GM12878 (cell line): ENCODE measurements around the gene PRUNE1. TPM values are rescaled to one million over a fixed set of nuclear protein-coding genes. Genes with fewer than 3 reads are reported as not detected.

Experiments used
- ATAC-seq: fragments of 200-7000 bp; cut with Tn5 transposase; 3 replicates; pipeline ENCODE4 v1.9.1; 2020; ENCODE audit warnings: mild to moderate bottlenecking, moderate library complexity
- BruUV-seq: library from RNA; stranded (reverse); fragments of 400-500 nt; replicated peaks from 2 replicates; lab custom pipeline; 2021; lab: Mats Ljungman, UMichigan
- CTCF ChIA-PET: fragments of 300-600 bp; sonication (Branson Sonifier 250); formaldehyde crosslinking; extraction: SDS; loops from one replicate; lab custom pipeline; 2021; ENCODE audit warnings: inconsistent platforms; lab: Yijun Ruan, JAX
- POLR2A ChIA-PET: fragments of 350-600 bp; formaldehyde crosslinking; extraction: SDS; loops from one replicate; lab custom pipeline; 2021; ENCODE audit warnings: inconsistent platforms; lab: Charles Lee
- RAD21 ChIA-PET: fragments of 300-600 bp; sonication (Branson Sonifier 250); formaldehyde crosslinking; loops from one replicate; lab custom pipeline; 2023; ENCODE audit warnings: antibody characterized with exemption; ENCODE audit not compliant: unreplicated experiment; lab: Charles Lee
- SMC1A ChIA-PET: fragments of 300-600 bp; sonication (Branson Sonifier 250); formaldehyde crosslinking; loops from one replicate; lab custom pipeline; 2023; ENCODE audit not compliant: unreplicated experiment, uncharacterized antibody; lab: Charles Lee
- DNase-seq: peaks from one replicate; pipeline ENCODE4 v3.0.0-alpha.2; 2011; ENCODE audit warnings: low read depth, low spot score
- FAIRE-seq: peaks from 3 replicates; lab custom pipeline; 2011; peaks lifted over from hg19 to GRCh38; lab: Jason Lieb, UNC
- H2AFZ ChIP-seq: 2 replicates; pipeline ENCODE4 v1.6.0; 2011; ENCODE audit warnings: low read depth, low read length, control low read depth; ENCODE audit not compliant: control insufficient read depth
- H3K27ac ChIP-seq: 2 replicates; pipeline ENCODE4 v1.5.1; 2011; ENCODE audit warnings: control low read depth; ENCODE audit not compliant: control insufficient read depth, insufficient read depth
- H3K27me3 ChIP-seq, 2 experiments: replicated peaks in 1 of 2; 2 replicates each; pipeline versions ENCODE4 v1.6.0 to v1.6.1; 2011; ENCODE audit warnings: low read length in 1 of 2; ENCODE audit not compliant: control insufficient read depth in 2 of 2, insufficient read depth in 2 of 2
- H3K36me3 ChIP-seq, 2 experiments: 2 replicates each; pipeline ENCODE4 v1.5.1; 2011; ENCODE audit warnings: low read length in 1 of 2; ENCODE audit not compliant: control insufficient read depth in 2 of 2, insufficient read depth in 2 of 2
- H3K4me1 ChIP-seq: 2 replicates; pipeline ENCODE4 v1.6.1; 2011; ENCODE audit warnings: mild to moderate bottlenecking, low read length, moderate library complexity, mixed read lengths; ENCODE audit not compliant: control insufficient read depth, insufficient read depth
- H3K4me2 ChIP-seq: 2 replicates; pipeline ENCODE4 v1.6.0; 2011; ENCODE audit warnings: control low read depth; ENCODE audit not compliant: control insufficient read depth, insufficient read depth
- H3K4me3 ChIP-seq: fragments of 200-600 bp; sonication (generic); 2 replicates; pipeline ENCODE4 v1.5.1; 2016
- H3K79me2 ChIP-seq: 2 replicates; pipeline ENCODE4 v1.6.0; 2011; ENCODE audit warnings: low read length; ENCODE audit not compliant: control insufficient read depth, insufficient read depth
- H3K9ac ChIP-seq: 2 replicates; pipeline ENCODE4 v1.8.0; 2011; ENCODE audit warnings: low read length, control low read depth, mixed read lengths; ENCODE audit not compliant: control insufficient read depth, insufficient read depth
- H3K9me3 ChIP-seq: replicated peaks from 3 replicates; pipeline ENCODE4 v1.5.1; 2011; ENCODE audit warnings: mild to moderate bottlenecking, low read length; ENCODE audit not compliant: control insufficient read depth, insufficient read depth
- H4K20me1 ChIP-seq: 2 replicates; pipeline ENCODE4 v1.6.0; 2011; ENCODE audit not compliant: control insufficient read depth, insufficient read depth
- BHLHE40 ChIP-seq, 2 experiments: fragments of 450-650 bp in 1 of 2; IDR thresholded peaks; 2 replicates each; pipeline ENCODE4 v1.6.1; 2011 to 2017; ENCODE audit warnings: low read depth in 2 of 2, borderline replicate concordance in 1 of 2, improper control_type of control experiment in 1 of 2, low read length in 1 of 2, mild to moderate bottlenecking in 1 of 2
- CHD2 ChIP-seq: IDR thresholded peaks from 2 replicates; pipeline ENCODE4 v1.6.1; 2011; ENCODE audit warnings: low read depth, low read length, improper control_type of control experiment, borderline replicate concordance
- IKZF1 ChIP-seq: fragments of 450-650 bp; conservative IDR thresholded peaks from 2 replicates; pipeline ENCODE4 v1.6.1; 2017; ENCODE audit warnings: antibody characterized with exemption, mild to moderate bottlenecking
- JUNB ChIP-seq: IDR thresholded peaks from 2 replicates; pipeline ENCODE4 v1.6.1; 2016; ENCODE audit warnings: antibody characterized with exemption, mild to moderate bottlenecking
- KDM1A ChIP-seq: fragments of 200-600 bp; sonication (generic); IDR thresholded peaks from 2 replicates; pipeline ENCODE4 v1.6.1; 2016; ENCODE audit warnings: borderline replicate concordance
- MXI1 ChIP-seq: fragments of 150-350 bp; IDR thresholded peaks from 2 replicates; pipeline ENCODE4 v1.6.1; 2011; ENCODE audit warnings: low read depth, mild to moderate bottlenecking, inconsistent platforms, low read length, improper control_type of control experiment
- PML ChIP-seq: IDR thresholded peaks from 2 replicates; pipeline ENCODE4 v1.6.1; 2012; ENCODE audit warnings: low read length, inconsistent platforms
- POLR2A ChIP-seq: IDR thresholded peaks from 2 replicates; pipeline ENCODE4 v1.6.1; 2011; ENCODE audit warnings: low read depth, mild to moderate bottlenecking, low read length
- RAD21 ChIP-seq: IDR thresholded peaks from 2 replicates; pipeline ENCODE4 v1.6.1; 2011; ENCODE audit warnings: mild to moderate bottlenecking, low read depth, low read length, moderate library complexity; ENCODE audit not compliant: insufficient read depth
- RB1 ChIP-seq: fragments of 450-650 bp; formaldehyde crosslinking; IDR thresholded peaks from 2 replicates; pipeline ENCODE4 v1.6.1; 2017; ENCODE audit warnings: mild to moderate bottlenecking, borderline replicate concordance
- SRF ChIP-seq, 2 experiments: IDR thresholded peaks; 2 replicates each; pipeline ENCODE4 v1.6.1; 2011; ENCODE audit warnings: low read depth in 2 of 2, low read length in 2 of 2, mild to moderate bottlenecking in 1 of 2, moderate library complexity in 1 of 2
- TBL1XR1 ChIP-seq: IDR thresholded peaks from 2 replicates; pipeline ENCODE4 v1.6.1; 2012; ENCODE audit warnings: low read depth, low read length, improper control_type of control experiment
- ZNF384 ChIP-seq: IDR thresholded peaks from 2 replicates; pipeline ENCODE4 v1.6.1; 2012; ENCODE audit warnings: low read depth, mild to moderate bottlenecking, low read length, improper control_type of control experiment, borderline replicate concordance
- ZSCAN29 ChIP-seq: fragments of 450-650 bp; IDR thresholded peaks from 2 replicates; pipeline ENCODE4 v1.6.1; 2017; ENCODE audit warnings: mild to moderate bottlenecking, moderate library complexity
- WGBS: methylation state at CpG from one replicate; pipeline ENCODE4 v1.1.6; 2016; ENCODE audit warnings: low lambda C conversion rate; ENCODE audit not compliant: insufficient replicate concordance, insufficient coverage; ENCODE audit errors: missing lambda C conversion rate; 5-methylcytosine and 5-hydroxymethylcytosine counted together
- in situ Hi-C: fragments of 300-500 bp; cut with MboI; formaldehyde crosslinking; loops from 9 replicates; pipeline ENCODE4 v1.14.3; 2018; ENCODE audit warnings: mixed read lengths
- intact Hi-C: fragments of 100-400 bp; cut with micrococcal nuclease; formaldehyde crosslinking; loops from one replicate; pipeline ENCODE4 v1.14.2; 2022; ENCODE audit not compliant: unreplicated experiment
- polyA plus RNA-seq, 11 experiments: library from polyadenylated mRNA; depleted of rRNA in 4 of 11; unstranded in 6 of 11; stranded (reverse) in 5 of 11; fragments of >200 nt; fragmentation: Nextera tagmentation in 4 of 11; fragmentation: Illumina TruSeq in 1 of 11; extraction: Ambion mirVana in 4 of 11; extraction: Trizol in 1 of 11; gene quantifications; 1 replicate in 1 of 11; 2 replicates in 10 of 11; pipeline versions ENCODE4 v1.2.1 to v1.2.3, GENCODE V29; 2011 to 2016; ENCODE audit warnings: inconsistent platforms in 2 of 11, missing spikeins in 2 of 11, low read depth in 1 of 11
- total RNA-seq, 4 experiments: library from RNA; depleted of rRNA in 3 of 4; stranded (reverse); fragments of >200 nt in 3 of 4; fragmentation: Illumina TruSeq in 1 of 4; extraction: Trizol in 1 of 4; gene quantifications; 2 replicates each; pipeline versions ENCODE4 v1.2.1 to v1.2.3, GENCODE V29; 2013 to 2021
- TF ChIP-seq, protein P1 (sequence below): fragments of 450-650 bp; IDR thresholded peaks from 2 replicates; pipeline ENCODE4 v1.6.1; 2018; ENCODE audit warnings: borderline replicate concordance, mild to moderate bottlenecking; ENCODE audit not compliant: partially characterized antibody
- TF ChIP-seq, protein P2 (sequence below): IDR thresholded peaks from 2 replicates; pipeline ENCODE4 v1.6.1; 2012; ENCODE audit warnings: low read length, inconsistent platforms
- TF ChIP-seq, protein P3 (sequence below): fragments of 450-650 bp; IDR thresholded peaks from 2 replicates; pipeline ENCODE4 v1.6.1; 2016; ENCODE audit warnings: mild to moderate bottlenecking
- TF ChIP-seq, protein P4 (sequence below): IDR thresholded peaks from 2 replicates; pipeline ENCODE4 v1.6.1; 2012; ENCODE audit warnings: low read depth, low read length, improper control_type of control experiment

PRUNE1 gene
- total and polyA plus RNA-seq, 10 of the 15 experiments (the other 5 are each of a cell fraction or from before 2014, with no cell fraction given), result 4.7 to 24.5 (median 12.4) TPM

DNA sequence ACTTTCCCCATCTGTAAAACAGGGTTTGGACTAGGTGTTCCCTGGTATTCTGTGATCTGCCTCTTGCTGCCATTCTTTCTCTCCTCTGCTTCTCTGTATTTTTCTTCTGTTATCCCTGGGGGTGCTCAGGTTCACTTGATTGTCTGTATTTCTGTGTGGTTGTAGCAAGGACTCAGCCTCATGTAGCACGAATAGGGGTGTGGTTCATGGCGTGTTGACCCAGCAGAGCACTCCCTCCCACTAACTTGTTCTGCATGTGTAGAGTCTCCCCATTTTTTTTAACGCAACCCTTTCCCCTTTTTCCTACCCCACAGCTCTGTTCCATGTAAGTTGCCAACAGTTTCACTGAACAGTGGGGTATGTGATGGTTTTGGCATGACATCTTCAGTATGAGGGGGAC is 26.9 kb downstream of the PRUNE1 start:
- Histone ChIP-seq H3K4me1 (no peaks in the 10 kb centered on the region), H3K79me2 (no peaks in the 10 kb centered on the region), H3K4me2 (no peak overlapping the region), H3K27ac (no peak overlapping the region)
- RAD21 ChIA-PET, result no interaction called here
- CTCF ChIA-PET, result interaction anchor here (0.6 to 1.1 kb wide), 3 partner anchors 11 to 28 kb away, joined by 3 to 5 read pairs (median 3); partner anchors contain the start of gene MINDY1
- no peak for FAIRE-seq
- POLR2A ChIA-PET, result interaction anchor here (0.5 kb wide), 1 partner anchor 149 kb away, joined by 4 read pairs; no protein-coding TSS in a partner anchor
- 94% methylated on average over 3 of the region's 3 CpGs for whole genome bisulfite sequencing
- TF ChIP-seq TBL1XR1, result no peak
- no peak for TF ChIP-seq RAD21
- TF ChIP-seq, protein P1, sequence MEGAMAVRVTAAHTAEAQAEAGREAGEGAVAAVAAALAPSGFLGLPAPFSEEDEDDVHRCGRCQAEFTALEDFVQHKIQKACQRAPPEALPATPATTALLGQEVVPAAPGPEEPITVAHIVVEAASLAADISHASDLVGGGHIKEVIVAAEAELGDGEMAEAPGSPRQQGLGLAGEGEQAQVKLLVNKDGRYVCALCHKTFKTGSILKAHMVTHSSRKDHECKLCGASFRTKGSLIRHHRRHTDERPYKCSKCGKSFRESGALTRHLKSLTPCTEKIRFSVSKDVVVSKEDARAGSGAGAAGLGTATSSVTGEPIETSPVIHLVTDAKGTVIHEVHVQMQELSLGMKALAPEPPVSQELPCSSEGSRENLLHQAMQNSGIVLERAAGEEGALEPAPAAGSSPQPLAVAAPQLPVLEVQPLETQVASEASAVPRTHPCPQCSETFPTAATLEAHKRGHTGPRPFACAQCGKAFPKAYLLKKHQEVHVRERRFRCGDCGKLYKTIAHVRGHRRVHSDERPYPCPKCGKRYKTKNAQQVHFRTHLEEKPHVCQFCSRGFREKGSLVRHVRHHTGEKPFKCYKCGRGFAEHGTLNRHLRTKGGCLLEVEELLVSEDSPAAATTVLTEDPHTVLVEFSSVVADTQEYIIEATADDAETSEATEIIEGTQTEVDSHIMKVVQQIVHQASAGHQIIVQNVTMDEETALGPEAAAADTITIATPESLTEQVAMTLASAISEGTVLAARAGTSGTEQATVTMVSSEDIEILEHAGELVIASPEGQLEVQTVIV, result no peak
- TF ChIP-seq ZNF384, result no peak
- no peak for TF ChIP-seq PML
- no peak for TF ChIP-seq POLR2A
- no peak for TF ChIP-seq KDM1A
- no peak for TF ChIP-seq IKZF1
- TF ChIP-seq MXI1, result no peak
- TF ChIP-seq SRF (IDR thresholded peaks at IDR 0.05; ENCODE audit: low read depth in 2 of 2, low read length in 2 of 2), result no peak
- TF ChIP-seq, protein P2, sequence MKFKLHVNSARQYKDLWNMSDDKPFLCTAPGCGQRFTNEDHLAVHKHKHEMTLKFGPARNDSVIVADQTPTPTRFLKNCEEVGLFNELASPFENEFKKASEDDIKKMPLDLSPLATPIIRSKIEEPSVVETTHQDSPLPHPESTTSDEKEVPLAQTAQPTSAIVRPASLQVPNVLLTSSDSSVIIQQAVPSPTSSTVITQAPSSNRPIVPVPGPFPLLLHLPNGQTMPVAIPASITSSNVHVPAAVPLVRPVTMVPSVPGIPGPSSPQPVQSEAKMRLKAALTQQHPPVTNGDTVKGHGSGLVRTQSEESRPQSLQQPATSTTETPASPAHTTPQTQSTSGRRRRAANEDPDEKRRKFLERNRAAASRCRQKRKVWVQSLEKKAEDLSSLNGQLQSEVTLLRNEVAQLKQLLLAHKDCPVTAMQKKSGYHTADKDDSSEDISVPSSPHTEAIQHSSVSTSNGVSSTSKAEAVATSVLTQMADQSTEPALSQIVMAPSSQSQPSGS, result no peak
- no peak for TF ChIP-seq RB1
- TF ChIP-seq, protein P3, sequence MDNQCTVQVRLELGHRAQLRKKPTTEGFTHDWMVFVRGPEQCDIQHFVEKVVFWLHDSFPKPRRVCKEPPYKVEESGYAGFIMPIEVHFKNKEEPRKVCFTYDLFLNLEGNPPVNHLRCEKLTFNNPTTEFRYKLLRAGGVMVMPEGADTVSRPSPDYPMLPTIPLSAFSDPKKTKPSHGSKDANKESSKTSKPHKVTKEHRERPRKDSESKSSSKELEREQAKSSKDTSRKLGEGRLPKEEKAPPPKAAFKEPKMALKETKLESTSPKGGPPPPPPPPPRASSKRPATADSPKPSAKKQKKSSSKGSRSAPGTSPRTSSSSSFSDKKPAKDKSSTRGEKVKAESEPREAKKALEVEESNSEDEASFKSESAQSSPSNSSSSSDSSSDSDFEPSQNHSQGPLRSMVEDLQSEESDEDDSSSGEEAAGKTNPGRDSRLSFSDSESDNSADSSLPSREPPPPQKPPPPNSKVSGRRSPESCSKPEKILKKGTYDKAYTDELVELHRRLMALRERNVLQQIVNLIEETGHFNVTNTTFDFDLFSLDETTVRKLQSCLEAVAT, result no peak
- TF ChIP-seq, protein P4, sequence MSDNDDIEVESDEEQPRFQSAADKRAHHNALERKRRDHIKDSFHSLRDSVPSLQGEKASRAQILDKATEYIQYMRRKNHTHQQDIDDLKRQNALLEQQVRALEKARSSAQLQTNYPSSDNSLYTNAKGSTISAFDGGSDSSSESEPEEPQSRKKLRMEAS, result no peak
- TF ChIP-seq BHLHE40 (IDR thresholded peaks at IDR 0.05; ENCODE audit: borderline replicate concordance in 1 of 2, low read depth in 2 of 2, low read length in 1 of 2), result no peak
- no peak for TF ChIP-seq ZSCAN29
- TF ChIP-seq CHD2, result no peak
- no peak for TF ChIP-seq JUNB
- TF ChIP-seq, all 136 proteins: peak for 0
- SMC1A ChIA-PET, result no interaction called here
- H3K4me3 ChIP-seq, result no peak overlapping the region
- no peak overlapping the region for H3K9ac ChIP-seq
- no peak overlapping the region for H2AFZ ChIP-seq
- BruUV-seq, result no TSS peak
- H3K27me3 ChIP-seq, result no peaks in the 10 kb centered on the region
- H4K20me1 ChIP-seq, result no peaks in the 10 kb centered on the region
- H3K9me3 ChIP-seq, result no peaks in the 10 kb centered on the region
- DNase-seq (no peak), ATAC-seq (no peak)
- H3K36me3 ChIP-seq, result peaks cover 2% of the 10 kb centered on the region in 2 experiments; a peak in 2 of 4 replicates
- in situ Hi-C loops (no loop called here), intact Hi-C loops (no loop called here)
